Measurements from ENCODE around the gene RAC2.
"Not testable (repeated sequence)": the region's sequence is repeated elsewhere in the genome, so short reads cannot be mapped to it uniquely, and the experiment has no call there.

Gene RAC2

GRCh38 chr22:37233371-37233750, 10.7 kb downstream of the RAC2 start:
- not testable (repeated sequence) for H3K27me3 ChIP-seq (ENCODE audit: insufficient read depth, low read length); H3K27ac ChIP-seq (ENCODE audit: low read depth, low read length); H3K79me2 ChIP-seq (ENCODE audit: control insufficient read depth, insufficient read depth, low read length, unreplicated experiment); H2AFZ ChIP-seq (ENCODE audit: low read length, unreplicated experiment); H3K4me3 ChIP-seq (ENCODE audit: low read depth, low read length); H3K36me3 ChIP-seq (ENCODE audit: insufficient read depth, low read length)
- peaks cover 30% of the 10 kb centered on the region for H3K4me1 ChIP-seq (ENCODE audit: control insufficient read depth, insufficient read depth, low read length, unreplicated experiment)

- Histone ChIP-seq H3K36me3 (ENCODE audit: insufficient read depth, low read length) (no peaks in the 10 kb centered on the region), H3K27me3 (ENCODE audit: insufficient read depth, low read length) (no peaks in the 10 kb centered on the region), H3K4me1 (ENCODE audit: control insufficient read depth, insufficient read depth, low read length, unreplicated experiment) (peaks cover 34% of the 10 kb centered on the region), H3K27ac (ENCODE audit: low read depth, low read length) (no peak overlapping the region), H2AFZ (ENCODE audit: low read length, unreplicated experiment) (no peak overlapping the region), H3K79me2 (ENCODE audit: control insufficient read depth, insufficient read depth, low read length, unreplicated experiment) (peaks cover 3% of the 10 kb centered on the region), H3K4me3 (ENCODE audit: low read depth, low read length) (no peak overlapping the region)
Measured at GRCh38 chr22:37232140-37232998, 11.7 kb downstream of the RAC2 start.

- Histone ChIP-seq H2AFZ (ENCODE audit: low read length, unreplicated experiment) (no peak overlapping the region), H3K27me3 (ENCODE audit: insufficient read depth, low read length) (no peaks in the 10 kb centered on the region), H3K4me3 (ENCODE audit: low read depth, low read length) (no peak overlapping the region), H3K36me3 (ENCODE audit: insufficient read depth, low read length) (no peaks in the 10 kb centered on the region), H3K27ac (ENCODE audit: low read depth, low read length) (no peak overlapping the region), H3K4me1 (ENCODE audit: control insufficient read depth, insufficient read depth, low read length, unreplicated experiment) (peaks cover 34% of the 10 kb centered on the region), H3K79me2 (ENCODE audit: control insufficient read depth, insufficient read depth, low read length, unreplicated experiment) (peaks cover 3% of the 10 kb centered on the region)
Measured at GRCh38 chr22:37231406-37232139, 12.5 kb downstream of the RAC2 start.

GRCh38 chr22:37230673-37231405, 13.2 kb downstream of the RAC2 start:
- no peak overlapping the region for H3K4me3 ChIP-seq (ENCODE audit: low read depth, low read length)
- no peaks in the 10 kb centered on the region for H3K36me3 ChIP-seq (ENCODE audit: insufficient read depth, low read length)
- no peak overlapping the region for H2AFZ ChIP-seq (ENCODE audit: low read length, unreplicated experiment)
- H3K79me2 ChIP-seq (ENCODE audit: control insufficient read depth, insufficient read depth, low read length, unreplicated experiment): peaks cover 3% of the 10 kb centered on the region
- H3K27me3 ChIP-seq (ENCODE audit: insufficient read depth, low read length): no peaks in the 10 kb centered on the region
- peaks cover 34% of the 10 kb centered on the region for H3K4me1 ChIP-seq (ENCODE audit: control insufficient read depth, insufficient read depth, low read length, unreplicated experiment)
- H3K27ac ChIP-seq (ENCODE audit: low read depth, low read length): peak overlapping the region; percentile 40; the same call in 1 of the 2 replicates

- H3K4me1 ChIP-seq (ENCODE audit: control insufficient read depth, insufficient read depth, low read length, unreplicated experiment): peaks cover 34% of the 10 kb centered on the region
- H3K27me3 ChIP-seq (ENCODE audit: insufficient read depth, low read length): no peaks in the 10 kb centered on the region
- no peaks in the 10 kb centered on the region for H3K36me3 ChIP-seq (ENCODE audit: insufficient read depth, low read length)
- no peak overlapping the region for H2AFZ ChIP-seq (ENCODE audit: low read length, unreplicated experiment)
- peaks cover 3% of the 10 kb centered on the region for H3K79me2 ChIP-seq (ENCODE audit: control insufficient read depth, insufficient read depth, low read length, unreplicated experiment)
- H3K4me3 ChIP-seq (ENCODE audit: low read depth, low read length): no peak overlapping the region
- peak overlapping the region; percentile 76 for H3K27ac ChIP-seq (ENCODE audit: low read depth, low read length)
Measured at GRCh38 chr22:37229805-37230672, 14.0 kb downstream of the RAC2 start.

GRCh38 chr22:37229012-37229804, 14.9 kb downstream of the RAC2 start:
- peak overlapping the region; percentile 76 for H3K27ac ChIP-seq (ENCODE audit: low read depth, low read length)
- no peaks in the 10 kb centered on the region for H3K36me3 ChIP-seq (ENCODE audit: insufficient read depth, low read length)
- H3K4me1 ChIP-seq (ENCODE audit: control insufficient read depth, insufficient read depth, low read length, unreplicated experiment): peaks cover 34% of the 10 kb centered on the region
- no peaks in the 10 kb centered on the region for H3K27me3 ChIP-seq (ENCODE audit: insufficient read depth, low read length)
- no peak overlapping the region for H2AFZ ChIP-seq (ENCODE audit: low read length, unreplicated experiment)
- no peak overlapping the region for H3K4me3 ChIP-seq (ENCODE audit: low read depth, low read length)
- no peaks in the 10 kb centered on the region for H3K79me2 ChIP-seq (ENCODE audit: control insufficient read depth, insufficient read depth, low read length, unreplicated experiment)

- Histone ChIP-seq H3K79me2 (ENCODE audit: control insufficient read depth, insufficient read depth, low read length, unreplicated experiment) (no peaks in the 10 kb centered on the region), H3K36me3 (ENCODE audit: insufficient read depth, low read length) (no peaks in the 10 kb centered on the region), H3K27ac (ENCODE audit: low read depth, low read length) (peak overlapping the region; percentile 76), H2AFZ (ENCODE audit: low read length, unreplicated experiment) (no peak overlapping the region), H3K4me3 (ENCODE audit: low read depth, low read length) (no peak overlapping the region), H3K4me1 (ENCODE audit: control insufficient read depth, insufficient read depth, low read length, unreplicated experiment) (peaks cover 34% of the 10 kb centered on the region), H3K27me3 (ENCODE audit: insufficient read depth, low read length) (no peaks in the 10 kb centered on the region)
Measured at GRCh38 chr22:37228106-37229011, 15.7 kb downstream of the RAC2 start.

GRCh38 chr22:37226514-37226913, 17.6 kb downstream of the RAC2 start:
- no peaks in the 10 kb centered on the region for H3K79me2 ChIP-seq (ENCODE audit: control insufficient read depth, insufficient read depth, low read length, unreplicated experiment)
- no peaks in the 10 kb centered on the region for H3K27me3 ChIP-seq (ENCODE audit: insufficient read depth, low read length)
- no peaks in the 10 kb centered on the region for H3K36me3 ChIP-seq (ENCODE audit: insufficient read depth, low read length)
- no peak overlapping the region for H3K27ac ChIP-seq (ENCODE audit: low read depth, low read length)
- no peak overlapping the region for H3K4me3 ChIP-seq (ENCODE audit: low read depth, low read length)
- H2AFZ ChIP-seq (ENCODE audit: low read length, unreplicated experiment): no peak overlapping the region
- H3K4me1 ChIP-seq (ENCODE audit: control insufficient read depth, insufficient read depth, low read length, unreplicated experiment): peaks cover 34% of the 10 kb centered on the region

- no peak overlapping the region for H3K4me3 ChIP-seq (ENCODE audit: low read depth, low read length)
- H2AFZ ChIP-seq (ENCODE audit: low read length, unreplicated experiment): no peak overlapping the region
- H3K4me1 ChIP-seq (ENCODE audit: control insufficient read depth, insufficient read depth, low read length, unreplicated experiment): peaks cover 30% of the 10 kb centered on the region
- H3K27ac ChIP-seq (ENCODE audit: low read depth, low read length): no peak overlapping the region
- no peaks in the 10 kb centered on the region for H3K79me2 ChIP-seq (ENCODE audit: control insufficient read depth, insufficient read depth, low read length, unreplicated experiment)
- H3K36me3 ChIP-seq (ENCODE audit: insufficient read depth, low read length): no peaks in the 10 kb centered on the region
- no peaks in the 10 kb centered on the region for H3K27me3 ChIP-seq (ENCODE audit: insufficient read depth, low read length)
Measured at GRCh38 chr22:37226087-37226486, 18.0 kb downstream of the RAC2 start.
